Neuron (in vitro differentiated cells): ENCODE data around the gene NXF3.
"Not testable (repeated sequence)": the region's sequence is repeated elsewhere in the genome, so short reads cannot be mapped to it uniquely, and the experiment has no call there.

ENCODE experiments used
- H2AFZ ChIP-seq: one replicate; pipeline ENCODE4 v1.6.1; 2013; ENCODE audit warnings: low read depth, mild to moderate bottlenecking, inconsistent platforms, low read length, moderate library complexity
- H3K27me3 ChIP-seq: one replicate; pipeline ENCODE4 v1.6.1; 2013; ENCODE audit warnings: low read length; ENCODE audit not compliant: insufficient read depth
- H3K36me3 ChIP-seq: one replicate; pipeline ENCODE4 v1.6.1; 2013; ENCODE audit warnings: low read length; ENCODE audit not compliant: insufficient read depth
- H3K4me1 ChIP-seq: one replicate; pipeline ENCODE4 v1.6.1; 2013; ENCODE audit warnings: low read length; ENCODE audit not compliant: insufficient read depth
- H3K4me3 ChIP-seq: 2 replicates; pipeline ENCODE4 v1.5.1; 2013; ENCODE audit warnings: mild to moderate bottlenecking, low read length, moderate library complexity
- H3K9me3 ChIP-seq: one replicate; pipeline ENCODE4 v1.6.1; 2013; ENCODE audit warnings: low read length

Gene NXF3

DNA sequence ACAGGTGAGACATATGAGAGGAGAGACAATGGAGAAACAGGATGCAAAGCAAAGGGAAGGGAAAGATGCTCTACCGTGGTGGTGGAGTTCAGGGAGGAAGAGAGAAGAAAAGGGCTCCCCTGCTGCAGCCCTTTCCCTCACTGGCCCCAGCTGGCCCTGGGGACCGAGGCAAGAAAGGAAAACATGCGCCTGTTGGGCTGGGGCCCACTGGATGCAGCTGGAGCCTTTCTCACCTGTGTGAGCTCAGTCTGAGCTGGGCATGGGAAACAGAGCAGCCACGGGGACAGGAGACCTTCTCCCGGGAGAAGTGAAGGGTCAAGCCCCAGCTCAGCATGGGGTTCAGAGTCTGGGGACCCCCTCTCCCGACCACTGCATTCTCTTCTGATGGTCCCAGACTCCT, 11.9 kb downstream of the NXF3 start:
- H3K4me1 ChIP-seq, result no peaks in the 10 kb centered on the region
- H3K36me3 ChIP-seq, result no peaks in the 10 kb centered on the region
- no peak overlapping the region for H3K4me3 ChIP-seq
- peaks cover 12% of the 10 kb centered on the region for H3K27me3 ChIP-seq
- no peaks in the 10 kb centered on the region for H3K9me3 ChIP-seq
- no peak overlapping the region for H2AFZ ChIP-seq

DNA sequence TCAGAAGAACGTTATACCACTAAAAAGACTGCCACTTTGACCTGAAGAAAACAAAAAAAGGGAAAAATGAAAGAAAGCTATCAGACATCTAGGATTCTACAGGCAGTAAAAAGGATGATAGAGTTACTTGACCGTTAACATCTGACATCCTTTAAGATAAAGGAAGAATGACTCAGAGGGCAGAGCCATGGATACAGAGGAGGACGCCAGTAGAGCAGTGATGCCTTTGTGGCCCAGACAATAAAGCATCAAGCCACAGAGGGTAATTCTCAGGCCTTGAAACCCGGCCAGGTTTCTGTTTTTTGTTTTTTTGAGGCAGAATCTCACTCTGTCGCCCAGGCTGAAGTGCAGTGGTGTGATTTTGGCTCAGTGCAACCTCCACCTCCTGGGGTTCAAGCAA, 19.5 kb downstream of the NXF3 start:
- peaks cover 4% of the 10 kb centered on the region for H3K4me1 ChIP-seq
- H3K9me3 ChIP-seq, result no peaks in the 10 kb centered on the region
- no peak overlapping the region for H2AFZ ChIP-seq
- peaks cover 3% of the 10 kb centered on the region for H3K27me3 ChIP-seq
- no peaks in the 10 kb centered on the region for H3K36me3 ChIP-seq
- H3K4me3 ChIP-seq, result no peak overlapping the region

DNA sequence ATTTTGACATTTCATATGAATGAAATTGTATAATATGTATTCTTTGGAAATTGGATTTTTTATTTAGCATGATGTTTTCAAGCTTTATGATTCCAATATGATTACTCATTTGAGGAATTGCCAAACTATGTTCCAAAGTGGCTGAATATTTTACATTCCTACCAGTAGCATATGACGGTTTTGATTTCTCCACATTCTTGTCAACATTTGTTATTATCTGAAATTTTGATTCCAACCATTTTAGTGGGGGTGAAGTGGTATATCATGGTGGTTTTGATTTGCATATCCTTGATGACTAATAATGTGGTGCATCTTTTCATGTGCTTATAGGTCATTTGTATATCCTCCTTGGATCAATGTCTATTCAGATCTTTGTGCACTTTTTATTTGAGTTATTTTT, 26.3 kb downstream of the NXF3 start:
- Histone ChIP-seq H3K27me3 (no peaks in the 10 kb centered on the region), H3K4me3 (no peak overlapping the region), H2AFZ (no peak overlapping the region), H3K4me1 (peaks cover 4% of the 10 kb centered on the region), H3K9me3 (no peaks in the 10 kb centered on the region), H3K36me3 (no peaks in the 10 kb centered on the region)

DNA sequence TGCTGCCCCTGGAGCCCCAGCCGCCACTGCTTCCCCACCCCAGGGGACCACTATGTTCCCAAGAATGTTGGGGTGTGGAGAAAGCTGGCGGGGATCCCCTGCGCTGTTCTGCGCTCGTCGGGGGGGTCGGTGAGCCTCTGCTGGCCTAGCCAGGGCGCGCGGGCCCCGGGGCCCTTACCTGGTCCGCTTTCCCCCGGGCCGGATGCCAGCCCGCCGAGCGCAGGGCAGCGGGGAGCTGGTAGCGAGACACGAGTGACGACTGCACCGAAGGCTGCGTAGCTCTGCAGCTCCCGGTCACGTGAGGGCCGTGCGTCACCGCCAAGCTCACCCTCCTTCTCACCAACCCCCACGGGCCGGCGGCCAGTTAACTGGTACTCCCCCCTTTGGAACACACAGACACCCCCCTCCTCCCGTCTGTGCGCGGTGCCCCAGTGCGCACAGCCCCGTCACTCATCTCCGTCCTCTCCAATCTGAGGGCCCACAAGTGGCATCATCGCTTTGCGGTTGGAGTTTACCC, 29.0 kb downstream of the NXF3 start, which contains the start of gene BEX1:
Gene BEX1 (minus strand): TSS at position 254 of the 517 bp plus-strand sequence. CDS start 897 bp downstream, outside the sequence.
- Histone ChIP-seq H3K9me3 (no peaks in the 10 kb centered on the region), H2AFZ (peak within 1 kb of the TSS; percentile 39), H3K4me3 (peak within 1 kb of the TSS; percentile 76), H3K36me3 (no peaks in the 10 kb centered on the region), H3K27me3 (no peaks in the 10 kb centered on the region), H3K4me1 (peaks cover 4% of the 10 kb centered on the region)

DNA sequence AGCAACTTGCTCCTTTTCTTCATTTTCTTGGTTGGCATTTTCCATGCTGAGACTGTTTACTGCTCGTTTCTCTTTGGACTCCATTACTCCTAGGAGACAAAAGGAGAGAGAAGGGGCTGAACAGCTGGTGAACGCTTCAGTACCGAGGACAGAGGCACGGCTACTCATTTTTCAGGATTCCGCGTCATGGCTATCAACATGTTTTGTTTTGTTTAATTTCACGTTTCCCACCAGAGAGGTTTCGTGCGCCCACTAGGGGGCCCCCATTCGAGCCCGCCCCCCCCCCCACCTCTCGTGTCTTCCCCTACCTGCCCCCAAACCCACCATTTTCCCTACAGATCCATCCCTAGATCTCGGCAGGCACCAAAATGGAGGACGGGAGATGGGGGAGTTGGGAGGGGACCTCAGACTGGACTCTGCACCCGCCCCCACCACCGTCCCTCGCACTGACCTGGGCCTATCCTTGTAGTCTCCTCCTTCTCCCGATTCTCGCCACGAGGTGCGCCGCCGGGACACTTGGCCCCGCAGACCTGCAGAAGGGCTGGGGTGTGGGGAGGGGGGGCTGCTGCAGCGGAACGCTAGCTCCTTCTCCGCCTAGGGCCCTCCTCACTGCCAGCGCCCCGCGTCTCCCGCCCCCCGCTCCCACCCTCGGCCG, 29.6 kb downstream of the NXF3 start:
- Histone ChIP-seq H2AFZ (peak overlapping the region; percentile 39), H3K9me3 (no peaks in the 10 kb centered on the region), H3K27me3 (no peaks in the 10 kb centered on the region), H3K4me3 (peak overlapping the region; percentile 76), H3K36me3 (no peaks in the 10 kb centered on the region), H3K4me1 (peaks cover 4% of the 10 kb centered on the region)

DNA sequence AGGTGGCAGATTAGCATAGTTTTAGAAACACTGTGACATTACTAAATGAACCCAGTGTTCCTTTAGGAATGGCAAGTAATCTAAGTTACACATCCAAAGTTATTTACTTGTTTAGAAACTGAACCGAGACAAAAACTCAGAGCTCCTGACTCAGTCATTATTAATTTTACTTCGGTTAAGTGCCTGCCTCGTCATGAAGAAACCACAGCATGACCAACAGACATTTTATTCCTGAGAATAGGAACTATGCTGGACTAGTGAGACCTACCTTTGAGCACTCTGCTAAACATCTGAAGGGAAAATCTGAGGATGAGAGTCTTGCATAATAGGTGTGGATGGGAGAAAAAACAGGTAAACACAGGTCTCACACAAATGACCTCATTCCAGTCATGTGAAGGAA, 31.5 kb downstream of the NXF3 start:
- peaks cover 4% of the 10 kb centered on the region for H3K4me1 ChIP-seq
- no peak overlapping the region for H2AFZ ChIP-seq
- H3K4me3 ChIP-seq, result no peak overlapping the region
- H3K27me3 ChIP-seq, result no peaks in the 10 kb centered on the region
- no peaks in the 10 kb centered on the region for H3K36me3 ChIP-seq
- no peaks in the 10 kb centered on the region for H3K9me3 ChIP-seq

DNA sequence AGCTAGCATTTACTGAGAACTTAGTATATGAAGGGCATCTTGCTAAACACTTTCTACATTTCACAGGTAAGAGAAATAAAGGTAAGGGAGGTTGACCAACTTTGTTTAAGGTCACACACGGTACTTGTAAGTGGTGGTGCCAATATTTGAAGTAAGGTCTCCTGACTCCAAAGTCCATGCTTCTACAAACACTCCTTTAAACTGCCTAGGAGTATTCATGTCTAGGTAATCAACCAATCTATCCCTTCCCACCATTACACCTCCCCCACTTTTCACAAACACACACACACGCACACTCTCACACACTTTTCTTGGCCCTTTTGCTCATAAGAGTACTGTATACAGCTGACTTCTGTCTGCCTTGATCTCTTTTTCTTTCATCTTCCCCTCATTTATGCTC, 36.0 kb downstream of the NXF3 start:
- H3K9me3 ChIP-seq, result no peaks in the 10 kb centered on the region
- H3K4me1 ChIP-seq, result no peaks in the 10 kb centered on the region
- H3K4me3 ChIP-seq, result no peak overlapping the region
- H3K27me3 ChIP-seq, result no peaks in the 10 kb centered on the region
- no peak overlapping the region for H2AFZ ChIP-seq
- no peaks in the 10 kb centered on the region for H3K36me3 ChIP-seq

DNA sequence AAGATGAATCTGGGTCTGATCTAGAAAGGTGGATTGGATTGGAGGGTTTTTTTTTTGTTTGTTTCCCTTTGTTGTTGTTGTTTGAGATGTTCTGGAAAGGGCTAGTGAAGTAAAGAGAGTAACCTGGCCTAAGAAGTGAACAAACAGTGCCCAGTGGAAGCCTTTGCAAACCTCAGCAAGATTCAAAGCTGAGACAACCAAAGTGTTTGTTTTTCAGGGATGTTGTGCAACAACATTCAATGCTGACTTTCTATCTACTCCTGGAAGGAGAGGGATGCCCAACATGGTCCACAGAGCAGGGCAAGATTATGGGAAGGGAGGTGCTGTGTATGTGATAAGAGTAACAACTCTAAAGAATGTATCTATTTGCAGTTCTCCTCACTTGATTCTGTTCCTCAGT, 40.3 kb downstream of the NXF3 start:
- Histone ChIP-seq H3K4me3 (no peak overlapping the region), H3K36me3 (no peaks in the 10 kb centered on the region), H2AFZ (no peak overlapping the region), H3K4me1 (no peaks in the 10 kb centered on the region), H3K27me3 (no peaks in the 10 kb centered on the region), H3K9me3 (no peaks in the 10 kb centered on the region)

DNA sequence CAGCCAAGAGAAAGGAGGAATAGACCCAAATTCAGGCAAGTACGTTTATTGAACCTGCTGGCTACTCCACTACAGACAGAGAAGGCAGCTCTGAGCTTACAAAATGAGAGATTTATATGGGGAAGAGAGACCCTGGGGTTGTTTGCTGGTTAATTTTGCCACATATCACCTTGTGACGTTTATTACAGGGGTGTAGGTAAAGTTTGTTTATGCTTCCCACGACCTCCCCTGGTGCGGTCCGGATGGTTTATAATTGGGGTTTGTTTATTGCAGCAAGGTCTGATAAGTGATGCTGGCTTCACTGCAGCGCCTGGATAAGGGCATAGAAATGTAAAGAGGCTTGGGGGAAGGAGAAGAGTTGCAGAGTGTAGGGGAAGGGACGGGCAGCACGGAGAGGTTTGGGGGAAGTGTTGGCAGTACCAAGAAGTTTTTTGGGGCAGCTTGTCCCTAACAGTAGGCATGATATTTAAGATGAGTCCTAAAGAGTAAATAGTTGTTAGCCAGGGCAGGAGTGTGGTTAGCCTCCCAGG, 41.6 kb downstream of the NXF3 start:
- Histone ChIP-seq H3K9me3 (no peaks in the 10 kb centered on the region), H3K4me3 (no peak overlapping the region), H2AFZ (no peak overlapping the region), H3K36me3 (no peaks in the 10 kb centered on the region), H3K27me3 (no peaks in the 10 kb centered on the region), H3K4me1 (no peaks in the 10 kb centered on the region)

DNA sequence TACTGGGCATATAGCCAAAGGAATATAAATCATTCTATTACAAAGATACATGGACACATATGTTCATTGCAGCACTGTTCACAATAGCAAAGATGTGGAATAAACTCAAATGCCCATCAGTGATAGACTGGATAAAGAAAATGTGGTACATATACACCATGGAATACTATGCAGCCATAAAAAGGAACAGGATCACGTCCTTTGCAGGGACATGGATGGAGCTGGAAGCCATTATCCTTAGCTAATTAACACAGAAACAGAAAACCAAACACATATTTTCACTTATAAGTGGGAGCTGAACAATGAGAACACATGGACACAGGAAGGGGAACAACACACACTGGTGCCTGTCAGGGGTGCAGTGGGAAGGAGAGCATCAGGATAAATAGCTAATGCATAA, 59.6 kb downstream of the NXF3 start:
- not testable (repeated sequence) for H3K9me3 ChIP-seq, H3K36me3 ChIP-seq, H3K4me3 ChIP-seq, H3K4me1 ChIP-seq, H3K27me3 ChIP-seq, H2AFZ ChIP-seq
